GM23338 (cell line): ENCODE measurements around the gene AREL1. TPM values are rescaled to one million over a fixed set of nuclear protein-coding genes. Genes with fewer than 3 reads are reported as not detected.

ENCODE experiments used
- ATAC-seq: fragments of 200-7000 bp; cut with Tn5 transposase; 3 replicates; pipeline ENCODE4 v1.9.1; 2020
- DNase-seq: peaks from one replicate; pipeline ENCODE4 v3.0.0-alpha.2; 2015; ENCODE audit warnings: low spot score
- H2AFZ ChIP-seq: fragments of 200-600 bp; sonication (generic); 2 replicates; pipeline ENCODE4 v1.8.0; 2016; ENCODE audit warnings: antibody characterized with exemption, mild to moderate bottlenecking, moderate library complexity
- H3F3A ChIP-seq: fragments of 200-600 bp; sonication (generic); replicated peaks from 2 replicates; pipeline ENCODE4 v1.8.0; 2017; ENCODE audit warnings: antibody characterized with exemption, mixed run types, low read depth
- H3K27ac ChIP-seq: fragments of 200-600 bp; sonication (generic); 2 replicates; pipeline ENCODE4 v1.6.1; 2016; ENCODE audit warnings: low read depth
- H3K27me3 ChIP-seq: fragments of 200-600 bp; sonication (generic); 2 replicates; pipeline ENCODE4 v1.8.0; 2016; ENCODE audit warnings: mild to moderate bottlenecking, mixed run types, moderate library complexity; ENCODE audit not compliant: insufficient read depth
- H3K36me3 ChIP-seq: fragments of 200-600 bp; sonication (generic); 2 replicates; pipeline ENCODE4 v1.8.0; 2016; ENCODE audit warnings: mild to moderate bottlenecking; ENCODE audit not compliant: insufficient read depth
- H3K4me1 ChIP-seq: fragments of 200-600 bp; sonication (generic); 2 replicates; pipeline ENCODE4 v1.8.0; 2016; ENCODE audit warnings: mild to moderate bottlenecking, moderate library complexity; ENCODE audit not compliant: insufficient read depth
- H3K4me2 ChIP-seq: fragments of 200-600 bp; sonication (generic); 2 replicates; pipeline ENCODE4 v1.7.1; 2017; ENCODE audit warnings: mixed run types
- H3K4me3 ChIP-seq: fragments of 200-600 bp; sonication (generic); 2 replicates; pipeline ENCODE4 v1.6.1; 2016; ENCODE audit warnings: mixed run types
- H3K79me2 ChIP-seq: fragments of 200-600 bp; sonication (generic); replicated peaks from 2 replicates; pipeline ENCODE4 v1.8.0; 2017; ENCODE audit warnings: mild to moderate bottlenecking; ENCODE audit not compliant: insufficient read depth
- H3K9me2 ChIP-seq: fragments of 200-600 bp; sonication (generic); 2 replicates; pipeline ENCODE4 v1.8.0; 2017; ENCODE audit not compliant: insufficient read depth
- H4K20me1 ChIP-seq: fragments of 200-600 bp; sonication (generic); replicated peaks from 2 replicates; pipeline ENCODE4 v1.8.0; 2017; ENCODE audit warnings: mild to moderate bottlenecking; ENCODE audit not compliant: insufficient read depth
- H3K27ac Mint-ChIP-seq: 2 replicates; pipeline ENCODE4 v1.8.0; 2020; ENCODE audit warnings: inconsistent platforms, mild to moderate bottlenecking, moderate library complexity, mixed read lengths
- H3K27me3 Mint-ChIP-seq: 3 replicates; pipeline ENCODE4 v1.8.0; 2022; ENCODE audit warnings: low read depth, mild to moderate bottlenecking, moderate library complexity, mixed read lengths, inconsistent platforms; ENCODE audit not compliant: insufficient read depth, poor library complexity
- H3K36me3 Mint-ChIP-seq: 3 replicates; pipeline ENCODE4 v1.8.0; 2021; ENCODE audit warnings: low read depth, mild to moderate bottlenecking, inconsistent platforms, moderate library complexity, mixed read lengths
- H3K4me1 Mint-ChIP-seq: 3 replicates; pipeline ENCODE4 v1.8.0; 2020; ENCODE audit warnings: mild to moderate bottlenecking, inconsistent platforms, mixed read lengths
- H3K4me3 Mint-ChIP-seq: 3 replicates; pipeline ENCODE4 v1.8.0; 2021; ENCODE audit warnings: moderate library complexity, mild to moderate bottlenecking, inconsistent platforms, mixed read lengths
- H3K9me3 Mint-ChIP-seq: 3 replicates; pipeline ENCODE4 v1.8.0; 2020; ENCODE audit warnings: moderate library complexity, mild to moderate bottlenecking, inconsistent platforms, mixed read lengths
- CREB1 ChIP-seq: fragments of 250-450 bp; sonication (Bioruptor Pico); IDR thresholded peaks from 2 replicates; pipeline ENCODE4 v1.5.0; 2020; ENCODE audit warnings: low read depth, mild to moderate bottlenecking, moderate library complexity
- CTCF ChIP-seq, 2 experiments: fragments of 200-600 bp in 1 of 2; sonication (generic) in 1 of 2; conservative IDR thresholded peaks; 2 replicates each; pipeline versions ENCODE4 v1.5.1 to v1.6.1; 2016 to 2017; ENCODE audit warnings: antibody characterized with exemption in 2 of 2, low read depth in 2 of 2, mild to moderate bottlenecking in 2 of 2, moderate library complexity in 1 of 2
- ETS1 ChIP-seq: IDR thresholded peaks from 2 replicates; pipeline ENCODE4 v1.6.1; 2016; ENCODE audit warnings: antibody characterized with exemption
- EZH2 ChIP-seq: fragments of 200-600 bp; sonication (generic); IDR thresholded peaks from one replicate; pipeline ENCODE4 v1.8.0; 2017; ENCODE audit warnings: antibody characterized with exemption, mild to moderate bottlenecking, low read depth; ENCODE audit not compliant: unreplicated experiment
- EZH2phosphoT487 ChIP-seq: fragments of 200-600 bp; sonication (generic); IDR thresholded peaks from one replicate; pipeline ENCODE4 v1.8.1; 2018; ENCODE audit warnings: antibody characterized with exemption; ENCODE audit not compliant: unreplicated experiment
- JUNB ChIP-seq: IDR thresholded peaks from one replicate; pipeline ENCODE4 v1.6.1; 2016; ENCODE audit warnings: antibody characterized with exemption; ENCODE audit not compliant: unreplicated experiment
- NANOG ChIP-seq: IDR thresholded peaks from 2 replicates; pipeline ENCODE4 v1.6.1; 2016; ENCODE audit warnings: antibody characterized with exemption, borderline replicate concordance
- POLR2AphosphoS5 ChIP-seq: IDR thresholded peaks from 2 replicates; pipeline ENCODE4 v1.6.1; 2016; ENCODE audit warnings: antibody characterized with exemption, low read depth
- REST ChIP-seq: IDR thresholded peaks from one replicate; pipeline ENCODE4 v1.6.1; 2018; ENCODE audit warnings: antibody characterized with exemption; ENCODE audit not compliant: unreplicated experiment
- STAT1 ChIP-seq: IDR thresholded peaks from one replicate; pipeline ENCODE4 v1.6.1; 2016; ENCODE audit warnings: antibody characterized with exemption; ENCODE audit not compliant: unreplicated experiment
- ZNF114 ChIP-seq: fragments of 250-450 bp; sonication (Bioruptor Pico); IDR thresholded peaks from 2 replicates; pipeline ENCODE4 v1.5.0; 2020; ENCODE audit warnings: mild to moderate bottlenecking, moderate library complexity
- ZNF331 ChIP-seq: fragments of 250-450 bp; sonication (Bioruptor Pico); IDR thresholded peaks from 2 replicates; pipeline ENCODE4 v1.5.0; 2020; ENCODE audit warnings: low read depth, mild to moderate bottlenecking, moderate library complexity
- ZNF462 ChIP-seq: fragments of 250-450 bp; sonication (Bioruptor Pico); IDR thresholded peaks from 2 replicates; pipeline ENCODE4 v1.5.0; 2020; ENCODE audit warnings: mild to moderate bottlenecking, moderate library complexity
- polyA plus RNA-seq: library from polyadenylated mRNA; unstranded; fragments of >200 nt; fragmentation: Nextera tagmentation; extraction: Ambion mirVana; gene quantifications from 2 replicates; pipeline ENCODE4 v1.2.1, GENCODE V29; 2016
- total RNA-seq: library from RNA; depleted of rRNA; stranded (reverse); fragments of >200 nt; shearing (Covaris generic); gene quantifications from 2 replicates; pipeline ENCODE4 v1.2.3, GENCODE V29; 2014

Gene AREL1
- total and polyA plus RNA-seq, 2 experiments from 2014 or later = 7.5 to 23.6 TPM

- Histone ChIP-seq H3K27me3 (no peaks in the 10 kb centered on the region), H3K4me2 (no peak overlapping the region), H4K20me1 (peaks cover 4% of the 10 kb centered on the region; the same call in 1 of the 2 replicates), H3K27ac (no peak overlapping the region), H2AFZ (no peak overlapping the region), H3F3A (no peaks in the 10 kb centered on the region), H3K9me2 (no peaks in the 10 kb centered on the region), H3K4me1 (no peaks in the 10 kb centered on the region), H3K4me3 (no peak overlapping the region), H3K79me2 (peaks cover 90% of the 10 kb centered on the region), H3K36me3 (peaks cover 6% of the 10 kb centered on the region; the same call in 1 of the 2 replicates)
- no peak overlapping the region for H3K4me3 Mint-ChIP-seq
- H3K36me3 Mint-ChIP-seq = peaks cover 43% of the 10 kb centered on the region
- no peak for ATAC-seq
- no peak overlapping the region for H3K27ac Mint-ChIP-seq
- no peak for TF ChIP-seq ZNF331 (CRISPR knock-in tag)
- no peak for TF ChIP-seq ZNF462 (CRISPR knock-in tag)
- no peak for TF ChIP-seq NANOG
- TF ChIP-seq REST = no peak
- no peak for TF ChIP-seq ZNF114 (CRISPR knock-in tag)
- no peak for TF ChIP-seq CTCF (conservative IDR thresholded peaks at IDR 0.05; ENCODE audit: low read depth in 2 of 2)
- TF ChIP-seq CREB1 (CRISPR knock-in tag) = no peak
- TF ChIP-seq JUNB = no peak
- TF ChIP-seq STAT1 = no peak
- no peak for TF ChIP-seq EZH2
- no peak for TF ChIP-seq ETS1
- TF ChIP-seq EZH2phosphoT487 = no peak
- TF ChIP-seq POLR2AphosphoS5 = no peak
- no peaks in the 10 kb centered on the region for H3K4me1 Mint-ChIP-seq
- no peaks in the 10 kb centered on the region for H3K27me3 Mint-ChIP-seq
- DNase-seq = no peak
- peaks cover 35% of the 10 kb centered on the region for H3K9me3 Mint-ChIP-seq
These were observed 9.8 kb downstream of the AREL1 start for GRCh38 chr14:74703043-74703442.
